OCI-LY3 (cell line): ENCODE data around the gene ERC2.

Experiments used
- EZH2phosphoT487 ChIP-seq: fragments of 200-600 bp; shearing (Covaris generic); IDR thresholded peaks from 2 replicates; pipeline ENCODE4 v1.6.1; 2018; ENCODE audit warnings: antibody characterized with exemption, mixed run types, low read depth
- TF ChIP-seq, protein P1 (sequence below): fragments of 200-600, 300-600 bp; sonication (generic); IDR thresholded peaks from 2 replicates; pipeline ENCODE4 v1.5.1; 2014; ENCODE audit warnings: antibody characterized with exemption, low read length, low read depth

DNA sequence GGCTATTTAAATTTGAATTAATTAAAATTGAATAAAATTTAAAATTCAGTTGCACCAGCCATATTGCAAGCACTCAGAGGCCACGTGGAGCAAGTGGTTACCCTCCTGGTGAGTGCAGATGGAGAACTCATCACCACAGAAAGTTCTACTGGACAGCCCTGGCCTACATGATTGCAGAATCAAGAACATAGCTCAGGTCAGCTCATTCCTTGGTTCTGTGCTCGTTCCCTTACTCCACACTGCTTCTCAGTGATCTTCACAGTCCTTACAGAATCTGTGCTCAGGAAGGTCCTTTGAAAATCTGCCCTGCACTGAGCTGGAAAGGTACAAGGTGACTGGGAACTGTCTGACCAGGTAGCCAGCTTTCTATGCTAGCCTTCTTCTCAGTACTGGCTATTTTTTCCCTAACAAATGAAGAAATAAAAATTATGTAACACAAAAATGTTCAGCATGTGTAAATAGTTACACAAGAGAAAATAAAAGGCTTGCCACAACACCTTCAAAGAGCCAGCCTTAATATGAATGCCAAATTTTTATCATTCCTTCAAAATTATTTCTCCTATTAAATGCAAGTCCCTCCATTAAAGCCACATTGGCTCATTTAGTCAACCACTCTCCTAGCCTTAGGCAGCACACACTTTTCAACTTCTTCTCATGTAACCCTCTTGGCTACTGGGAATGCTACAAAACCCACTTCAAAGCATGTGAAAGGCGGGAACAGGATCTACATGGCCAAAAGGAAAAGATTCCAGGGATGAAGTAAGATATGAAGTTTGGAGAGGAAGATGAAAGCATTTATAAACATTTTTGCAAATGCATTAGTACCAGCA, 654.8 kb downstream of the ERC2 start:
- TF ChIP-seq, protein P1, sequence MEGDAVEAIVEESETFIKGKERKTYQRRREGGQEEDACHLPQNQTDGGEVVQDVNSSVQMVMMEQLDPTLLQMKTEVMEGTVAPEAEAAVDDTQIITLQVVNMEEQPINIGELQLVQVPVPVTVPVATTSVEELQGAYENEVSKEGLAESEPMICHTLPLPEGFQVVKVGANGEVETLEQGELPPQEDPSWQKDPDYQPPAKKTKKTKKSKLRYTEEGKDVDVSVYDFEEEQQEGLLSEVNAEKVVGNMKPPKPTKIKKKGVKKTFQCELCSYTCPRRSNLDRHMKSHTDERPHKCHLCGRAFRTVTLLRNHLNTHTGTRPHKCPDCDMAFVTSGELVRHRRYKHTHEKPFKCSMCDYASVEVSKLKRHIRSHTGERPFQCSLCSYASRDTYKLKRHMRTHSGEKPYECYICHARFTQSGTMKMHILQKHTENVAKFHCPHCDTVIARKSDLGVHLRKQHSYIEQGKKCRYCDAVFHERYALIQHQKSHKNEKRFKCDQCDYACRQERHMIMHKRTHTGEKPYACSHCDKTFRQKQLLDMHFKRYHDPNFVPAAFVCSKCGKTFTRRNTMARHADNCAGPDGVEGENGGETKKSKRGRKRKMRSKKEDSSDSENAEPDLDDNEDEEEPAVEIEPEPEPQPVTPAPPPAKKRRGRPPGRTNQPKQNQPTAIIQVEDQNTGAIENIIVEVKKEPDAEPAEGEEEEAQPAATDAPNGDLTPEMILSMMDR, result no peak
- no peak for TF ChIP-seq EZH2phosphoT487
